Panc1 (cell line): Measurements from ENCODE around the gene TRIOBP. TPM values are rescaled to one million over a fixed set of nuclear protein-coding genes. Genes with fewer than 3 reads are reported as not detected.

Source experiments
- ATAC-seq: fragments of 200-7000 bp; cut with Tn5 transposase; 2 replicates; pipeline ENCODE4 v1.9.1; 2020; ENCODE audit warnings: mild to moderate bottlenecking, moderate library complexity
- BruUV-seq: library from RNA; stranded (reverse); fragments of 400-500 nt; replicated peaks from 2 replicates; lab custom pipeline; 2021; lab: Mats Ljungman, UMichigan
- CTCF ChIA-PET: fragments of 300-600 bp; sonication (Branson Sonifier 250); formaldehyde crosslinking; loops from one replicate; lab custom pipeline; 2022; ENCODE audit warnings: antibody characterized with exemption; lab: Charles Lee
- POLR2A ChIA-PET: fragments of 300-600 bp; sonication (Branson Sonifier 250); formaldehyde crosslinking; loops from one replicate; lab custom pipeline; 2022; ENCODE audit warnings: antibody characterized with exemption; lab: Charles Lee
- DNase-seq: peaks from one replicate; pipeline ENCODE4 v3.0.0-alpha.2; 2010; ENCODE audit warnings: low read depth, low spot score
- H3K27ac ChIP-seq: 2 replicates; pipeline ENCODE4 v1.5.1; 2011; ENCODE audit warnings: mild to moderate bottlenecking, low read length, inconsistent platforms
- H3K27me3 ChIP-seq: fragments of 200-500 bp; sonication (Bioruptor generic); 2 replicates; pipeline ENCODE4 v1.6.0; 2014; ENCODE audit warnings: low read length, inconsistent platforms; ENCODE audit not compliant: control insufficient read depth, insufficient read depth
- H3K36me3 ChIP-seq: fragments of 200-500 bp; sonication (Bioruptor generic); 2 replicates; pipeline ENCODE4 v1.5.1; 2014; ENCODE audit warnings: inconsistent platforms, mild to moderate bottlenecking, low read length, moderate library complexity; ENCODE audit not compliant: control insufficient read depth, insufficient read depth
- H3K4me1 ChIP-seq: 2 replicates; pipeline ENCODE4 v1.5.1; 2011; ENCODE audit warnings: inconsistent platforms, mild to moderate bottlenecking, low read length, moderate library complexity; ENCODE audit not compliant: control insufficient read depth, insufficient read depth
- H3K4me3 ChIP-seq, 2 experiments: 2 replicates each; pipeline ENCODE4 v1.5.1; 2011 to 2012; ENCODE audit warnings: low read depth in 2 of 2, low read length in 2 of 2, mild to moderate bottlenecking in 2 of 2, inconsistent platforms in 1 of 2, moderate library complexity in 1 of 2
- H3K9me3 ChIP-seq: fragments of 200-500 bp; sonication (Bioruptor generic); 2 replicates; pipeline ENCODE4 v1.5.1; 2014; ENCODE audit warnings: low read depth, mild to moderate bottlenecking, inconsistent platforms, low read length, moderate library complexity; ENCODE audit not compliant: control insufficient read depth, insufficient read depth
- CTCF ChIP-seq: fragments of 450-650 bp; IDR thresholded peaks from 2 replicates; pipeline ENCODE4 v1.5.1; 2017; ENCODE audit warnings: mild to moderate bottlenecking
- POLR2AphosphoS5 ChIP-seq: IDR thresholded peaks from 2 replicates; pipeline ENCODE4 v1.6.1; 2012; ENCODE audit warnings: mild to moderate bottlenecking, low read depth, low read length, moderate library complexity
- REST ChIP-seq, 2 experiments: IDR thresholded peaks; 2 replicates each; pipeline ENCODE4 v1.6.1; 2011 to 2012; ENCODE audit warnings: low read depth in 2 of 2, control low read depth in 1 of 2, low read length in 1 of 2, mild to moderate bottlenecking in 1 of 2, moderate library complexity in 1 of 2; ENCODE audit not compliant: insufficient read depth in 1 of 2
- SIN3A ChIP-seq: IDR thresholded peaks from 2 replicates; pipeline ENCODE4 v1.6.1; 2012; ENCODE audit warnings: low read depth, mild to moderate bottlenecking, low read length, moderate library complexity, borderline replicate concordance; ENCODE audit not compliant: insufficient read depth
- TCF7L2 ChIP-seq: IDR thresholded peaks from 2 replicates; pipeline ENCODE4 v1.6.1; 2011; ENCODE audit warnings: mild to moderate bottlenecking, low read depth, low read length, inconsistent platforms
- in situ Hi-C: cut with HindIII; loops from 2 replicates; pipeline ENCODE4 v1.10.0; 2016; ENCODE audit warnings: low sequenced_read_pairs, low pct_unique_long_range_greater_than_20kb
- intact Hi-C: fragments of 100-400 bp; cut with micrococcal nuclease; formaldehyde crosslinking; loops from one replicate; pipeline ENCODE4 v1.10.0; 2022; ENCODE audit not compliant: unreplicated experiment
- total RNA-seq: library from RNA; stranded (reverse); gene quantifications from one replicate; pipeline ENCODE4 v1.2.1, GENCODE V29; 2021; ENCODE audit not compliant: unreplicated experiment

TRIOBP gene
- total RNA-seq, 1 experiment from 2014 or later, result 50.5 TPM

GRCh38 chr22:37711490-37711889, 14.6 kb downstream of the TRIOBP start:
- BruUV-seq, result no TSS peak
- Histone ChIP-seq H3K4me3 (no peak overlapping the region), H3K9me3 (no peaks in the 10 kb centered on the region), H3K4me1 (no peaks in the 10 kb centered on the region), H3K27ac (no peak overlapping the region), H3K27me3 (no peaks in the 10 kb centered on the region), H3K36me3 (no peaks in the 10 kb centered on the region)
- ChIA-PET POLR2A (no interaction called here), CTCF (interaction anchor here (0.7 kb wide), 1 partner anchor 105 kb away, joined by 4 read pairs; no protein-coding TSS in a partner anchor)
- TF ChIP-seq TCF7L2 (no peak), CTCF (no peak), POLR2AphosphoS5 (no peak), SIN3A (no peak), REST (IDR thresholded peaks at IDR 0.05; ENCODE audit: insufficient read depth in 1 of 2, low read depth in 2 of 2, low read length in 1 of 2) (no peak)
- in situ Hi-C loops (no loop called here), intact Hi-C loops (no loop called here)
- ATAC-seq (no peak), DNase-seq (no peak)

GRCh38 chr22:37713761-37714160, 16.9 kb downstream of the TRIOBP start:
- in situ Hi-C loops (no loop called here), intact Hi-C loops (no loop called here)
- POLR2A ChIA-PET, result no interaction called here
- no TSS peak for BruUV-seq
- H3K9me3 ChIP-seq, result no peaks in the 10 kb centered on the region
- DNase-seq (no peak), ATAC-seq (no peak)
- TF ChIP-seq CTCF, result no peak
- H3K27me3 ChIP-seq, result no peaks in the 10 kb centered on the region
- H3K4me1 ChIP-seq, result no peaks in the 10 kb centered on the region
- H3K36me3 ChIP-seq, result no peaks in the 10 kb centered on the region
- H3K27ac ChIP-seq, result no peak overlapping the region
- H3K4me3 ChIP-seq, result no peak overlapping the region
- CTCF ChIA-PET, result no interaction called here

- no peaks in the 10 kb centered on the region for H3K4me1 ChIP-seq
- DNase-seq (no peak), ATAC-seq (no peak)
- no peak for TF ChIP-seq CTCF
- TF ChIP-seq REST (IDR thresholded peaks at IDR 0.05; ENCODE audit: insufficient read depth in 1 of 2, low read depth in 2 of 2, low read length in 1 of 2), result no peak
- ChIA-PET POLR2A (no interaction called here), CTCF (no interaction called here)
- no peaks in the 10 kb centered on the region for H3K36me3 ChIP-seq
- intact Hi-C loops (no loop called here), in situ Hi-C loops (no loop called here)
- no peaks in the 10 kb centered on the region for H3K27me3 ChIP-seq
- H3K9me3 ChIP-seq, result no peaks in the 10 kb centered on the region
- no peak overlapping the region for H3K4me3 ChIP-seq
- no peak overlapping the region for H3K27ac ChIP-seq
- no TSS peak for BruUV-seq
Observed at GRCh38 chr22:37714634-37715033, 17.8 kb downstream of the TRIOBP start.
